Measurements from ENCODE around the gene FHL3.

The FHL3 gene

GRCh38 chr1:37954316-37954971 is 50.9 kb downstream of the FHL3 start:
- H3K27me3 ChIP-seq (ENCODE audit: insufficient read depth, poor library complexity, severe bottlenecking) = no peaks in the 10 kb centered on the region
- H3K4me3 ChIP-seq (replicated peaks; ENCODE audit: insufficient read depth, low read length) = no peak overlapping the region
- no peak overlapping the region for H3K27ac ChIP-seq (replicated peaks)
- TF ChIP-seq GABPA (IDR thresholded peaks at IDR 0.05; ENCODE audit: low read depth) (no peak), POLR2AphosphoS5 (IDR thresholded peaks at IDR 0.05; ENCODE audit: low read depth) (no peak), SPI1 (IDR thresholded peaks at IDR 0.05; ENCODE audit: borderline replicate concordance, low read depth) (no peak), REST (IDR thresholded peaks at IDR 0.05; ENCODE audit: insufficient replicate concordance, low read depth) (no peak), CTCF (IDR thresholded peaks at IDR 0.05; ENCODE audit: insufficient read depth, low read length) (no peak)
- DNase-seq (ENCODE audit: low read depth in 1 of 2, low spot score in 1 of 2) = peak in 1 of 2 experiments; percentile 7

- no peak overlapping the region for H3K4me3 ChIP-seq (replicated peaks; ENCODE audit: insufficient read depth, low read length)
- no peak for TF ChIP-seq GABPA (IDR thresholded peaks at IDR 0.05; ENCODE audit: low read depth)
- no peak for TF ChIP-seq CTCF (IDR thresholded peaks at IDR 0.05; ENCODE audit: insufficient read depth, low read length)
- TF ChIP-seq REST (IDR thresholded peaks at IDR 0.05; ENCODE audit: insufficient replicate concordance, low read depth) = no peak
- no peak for TF ChIP-seq SPI1 (IDR thresholded peaks at IDR 0.05; ENCODE audit: borderline replicate concordance, low read depth)
- TF ChIP-seq POLR2AphosphoS5 (IDR thresholded peaks at IDR 0.05; ENCODE audit: low read depth) = no peak
- no peaks in the 10 kb centered on the region for H3K27me3 ChIP-seq (ENCODE audit: insufficient read depth, poor library complexity, severe bottlenecking)
- DNase-seq (ENCODE audit: low read depth in 1 of 2, low spot score in 1 of 2) = no peak
- no peak overlapping the region for H3K27ac ChIP-seq (replicated peaks)
These were observed 52.6 kb downstream of the FHL3 start for GRCh38 chr1:37952738-37953137.

- TF ChIP-seq POLR2AphosphoS5 (IDR thresholded peaks at IDR 0.05; ENCODE audit: low read depth) (no peak), GABPA (IDR thresholded peaks at IDR 0.05; ENCODE audit: low read depth) (no peak), SPI1 (IDR thresholded peaks at IDR 0.05; ENCODE audit: borderline replicate concordance, low read depth) (no peak)
- Histone ChIP-seq H3K27ac (replicated peaks) (no peak overlapping the region), H3K27me3 (ENCODE audit: insufficient read depth, poor library complexity, severe bottlenecking) (no peaks in the 10 kb centered on the region), H3K4me3 (replicated peaks; ENCODE audit: insufficient read depth, low read length) (no peak overlapping the region)
- DNase-seq (ENCODE audit: low read depth in 1 of 2, low spot score in 1 of 2) = no peak
These were observed 53.3 kb downstream of the FHL3 start for GRCh38 chr1:37951783-37952624.

GRCh38 chr1:37951041-37951782 is 54.1 kb downstream of the FHL3 start:
- Histone ChIP-seq H3K27ac (replicated peaks) (no peak overlapping the region), H3K27me3 (ENCODE audit: insufficient read depth, poor library complexity, severe bottlenecking) (no peaks in the 10 kb centered on the region), H3K4me3 (replicated peaks; ENCODE audit: insufficient read depth, low read length) (no peak overlapping the region)
- no peak for DNase-seq (ENCODE audit: low read depth in 1 of 2, low spot score in 1 of 2)
- TF ChIP-seq CTCF (IDR thresholded peaks at IDR 0.05; ENCODE audit: insufficient read depth, low read length) = no peak
- TF ChIP-seq SPI1 (IDR thresholded peaks at IDR 0.05; ENCODE audit: borderline replicate concordance, low read depth) = no peak
- no peak for TF ChIP-seq POLR2AphosphoS5 (IDR thresholded peaks at IDR 0.05; ENCODE audit: low read depth)
- TF ChIP-seq GABPA (IDR thresholded peaks at IDR 0.05; ENCODE audit: low read depth) = no peak

Data from HL-60 (cell line).